HG03575 (cell line): ENCODE measurements around the gene CACNA1G.

Experiments
- ATAC-seq: cut with Tn5 transposase; IDR thresholded peaks from one replicate; pipeline ENCODE4 v1.9.1; 2021; ENCODE audit not compliant: unreplicated experiment, insufficient number of reproducible peaks, low FRiP score; ENCODE audit errors: extremely low read depth

The CACNA1G gene

GRCh38 chr17:50636804-50637195 lies 76.3 kb downstream of the CACNA1G start:
- no peak for ATAC-seq

GRCh38 chr17:50637829-50638605 lies 77.5 kb downstream of the CACNA1G start:
- ATAC-seq, result no peak

- no peak for ATAC-seq
Observed at GRCh38 chr17:50638606-50638965, 78.1 kb downstream of the CACNA1G start.

GRCh38 chr17:50638966-50639713 lies 78.6 kb downstream of the CACNA1G start:
- ATAC-seq, result no peak

- ATAC-seq, result no peak
Observed at GRCh38 chr17:50640686-50641351, 80.3 kb downstream of the CACNA1G start.

GRCh38 chr17:50641357-50641756 lies 80.8 kb downstream of the CACNA1G start:
- no peak for ATAC-seq

- no peak for ATAC-seq
Observed at GRCh38 chr17:50642071-50642721, 81.7 kb downstream of the CACNA1G start.

- ATAC-seq, result no peak
Observed at GRCh38 chr17:50642722-50643656, 82.5 kb downstream of the CACNA1G start.

- ATAC-seq, result no peak
Observed at GRCh38 chr17:50645748-50646682, 85.5 kb downstream of the CACNA1G start.

- no peak for ATAC-seq
Observed at GRCh38 chr17:50647187-50647586, 86.7 kb downstream of the CACNA1G start.

- ATAC-seq, result no peak
Observed at GRCh38 chr17:50649042-50649908, 88.8 kb downstream of the CACNA1G start.

- ATAC-seq, result no peak
Observed at GRCh38 chr17:50651661-50652060, 91.1 kb downstream of the CACNA1G start.

GRCh38 chr17:50653738-50654137 lies 93.2 kb downstream of the CACNA1G start:
- ATAC-seq, result no peak

- no peak for ATAC-seq
Observed at GRCh38 chr17:50656509-50656908, 96.0 kb downstream of the CACNA1G start.

- no peak for ATAC-seq
Observed at GRCh38 chr17:50657054-50657453, 96.5 kb downstream of the CACNA1G start.

GRCh38 chr17:50657627-50658026 lies 97.1 kb downstream of the CACNA1G start:
- ATAC-seq, result no peak

- ATAC-seq, result no peak
Observed at GRCh38 chr17:50658616-50659015, 98.1 kb downstream of the CACNA1G start.
